GM21381 (cell line): ENCODE data around the gene CCSAP.

Source experiments
- ATAC-seq: cut with Tn5 transposase; IDR thresholded peaks from one replicate; pipeline ENCODE4 v1.9.1; 2021; ENCODE audit warnings: mild to moderate bottlenecking, moderate library complexity; ENCODE audit not compliant: unreplicated experiment

CCSAP gene

GRCh38 chr1:229326601-229327000 is 16.2 kb downstream of the CCSAP start:
- no peak for ATAC-seq

GRCh38 chr1:229325853-229326487 is 16.9 kb downstream of the CCSAP start:
- no peak for ATAC-seq

- ATAC-seq = no peak
These were observed 17.4 kb downstream of the CCSAP start for GRCh38 chr1:229325401-229325800.

GRCh38 chr1:229323885-229324553 is 18.8 kb downstream of the CCSAP start:
- no peak for ATAC-seq

GRCh38 chr1:229323201-229323600 is 19.6 kb downstream of the CCSAP start:
- ATAC-seq = no peak

- ATAC-seq = no peak
These were observed 23.4 kb downstream of the CCSAP start for GRCh38 chr1:229319487-229319886.

GRCh38 chr1:229318056-229318455 is 24.8 kb downstream of the CCSAP start:
- no peak for ATAC-seq

GRCh38 chr1:229316166-229316565 is 26.7 kb downstream of the CCSAP start:
- ATAC-seq = no peak

GRCh38 chr1:229310833-229311232 is 32.0 kb downstream of the CCSAP start:
- no peak for ATAC-seq

- ATAC-seq = no peak
These were observed 33.2 kb downstream of the CCSAP start for GRCh38 chr1:229309684-229310083.

GRCh38 chr1:229309074-229309473 is 33.8 kb downstream of the CCSAP start:
- ATAC-seq = no peak

GRCh38 chr1:229305392-229305791 is 37.5 kb downstream of the CCSAP start:
- ATAC-seq = no peak

- ATAC-seq = no peak
These were observed 39.0 kb downstream of the CCSAP start for GRCh38 chr1:229303855-229304254.

GRCh38 chr1:229302740-229303139 is 40.1 kb downstream of the CCSAP start:
- no peak for ATAC-seq

- ATAC-seq = no peak
These were observed 42.6 kb downstream of the CCSAP start for GRCh38 chr1:229300099-229300757.

GRCh38 chr1:229298887-229299503 is 43.9 kb downstream of the CCSAP start:
- ATAC-seq = no peak

GRCh38 chr1:229298420-229298819 is 44.4 kb downstream of the CCSAP start:
- no peak for ATAC-seq

GRCh38 chr1:229297746-229298145 is 45.1 kb downstream of the CCSAP start:
- ATAC-seq = no peak

- ATAC-seq = no peak
These were observed 46.3 kb downstream of the CCSAP start for GRCh38 chr1:229296541-229296941.

- ATAC-seq = no peak
These were observed 47.1 kb downstream of the CCSAP start for GRCh38 chr1:229295745-229296144.

- no peak for ATAC-seq
These were observed 49.2 kb downstream of the CCSAP start for GRCh38 chr1:229293528-229294204.
